GM18526 (cell line): ENCODE measurements around the gene EIF6.

Source experiments
- POLR2A ChIP-seq: IDR thresholded peaks from 3 replicates; pipeline ENCODE4 v1.6.1; 2011; ENCODE audit not compliant: insufficient read length; ENCODE audit errors: extremely low read depth

The EIF6 gene

GRCh38 chr20:35317416-35318210 is 33.0 kb upstream of the EIF6 start:
- no peak for TF ChIP-seq POLR2A

GRCh38 chr20:35316086-35316485 is 31.5 kb upstream of the EIF6 start:
- TF ChIP-seq POLR2A = no peak

GRCh38 chr20:35314816-35315631 is 30.5 kb upstream of the EIF6 start:
- TF ChIP-seq POLR2A = no peak

GRCh38 chr20:35312318-35312717 is 27.7 kb upstream of the EIF6 start:
- TF ChIP-seq POLR2A = no peak

GRCh38 chr20:35311822-35312221 is 27.2 kb upstream of the EIF6 start:
- no peak for TF ChIP-seq POLR2A

GRCh38 chr20:35311409-35311808 is 26.8 kb upstream of the EIF6 start:
- TF ChIP-seq POLR2A = no peak

- TF ChIP-seq POLR2A = no peak
Measured at GRCh38 chr20:35307666-35308653, 23.4 kb upstream of the EIF6 start.

GRCh38 chr20:35306931-35307517 is 22.5 kb upstream of the EIF6 start:
- no peak for TF ChIP-seq POLR2A

GRCh38 chr20:35305682-35306556 is 21.3 kb upstream of the EIF6 start:
- TF ChIP-seq POLR2A = no peak

GRCh38 chr20:35304956-35305355 is 20.4 kb upstream of the EIF6 start:
- TF ChIP-seq POLR2A = no peak

GRCh38 chr20:35303735-35304491 is 19.3 kb upstream of the EIF6 start:
- no peak for TF ChIP-seq POLR2A

- no peak for TF ChIP-seq POLR2A
Measured at GRCh38 chr20:35303382-35303734, 18.8 kb upstream of the EIF6 start.
